ENCODE data around the gene JPT1.

- TF ChIP-seq CTCF (IDR thresholded peaks at IDR 0.05; ENCODE audit: low read length), result no peak
- TF ChIP-seq EZH2 (optimal IDR thresholded peaks at IDR 0.05; ENCODE audit: low read depth, low read length), result no peak
Observed at GRCh38 chr17:75097865-75098264, 56.4 kb downstream of the JPT1 start.
